Neural cell (in vitro differentiated cells): ENCODE data around the gene LRRK1.

Source experiments
- CTCF ChIP-seq: fragments of 450-650 bp; IDR thresholded peaks from 2 replicates; pipeline ENCODE4 v1.5.1; 2014; ENCODE audit warnings: antibody characterized with exemption, mild to moderate bottlenecking, moderate library complexity; ENCODE audit not compliant: poor library complexity, severe bottlenecking
- EP300 ChIP-seq: fragments of 450-650 bp; conservative IDR thresholded peaks from 2 replicates; pipeline ENCODE4 v1.6.1; 2014; ENCODE audit warnings: antibody characterized with exemption, mild to moderate bottlenecking, moderate library complexity; ENCODE audit not compliant: poor library complexity, severe bottlenecking
- EZH2 ChIP-seq: fragments of 200-600, 300-800 bp; shearing (Covaris generic), sonication (generic); IDR thresholded peaks from 2 replicates; pipeline ENCODE4 v1.6.1; 2014; ENCODE audit warnings: antibody characterized with exemption, low read length, borderline replicate concordance, mild to moderate bottlenecking; ENCODE audit not compliant: insufficient read depth, poor library complexity, severe bottlenecking
- MXI1 ChIP-seq: fragments of 450-650 bp; conservative IDR thresholded peaks from 2 replicates; pipeline ENCODE4 v1.6.1; 2014; ENCODE audit warnings: antibody characterized with exemption, mild to moderate bottlenecking; ENCODE audit not compliant: poor library complexity, severe bottlenecking
- POLR2AphosphoS5 ChIP-seq: IDR thresholded peaks from 2 replicates; pipeline ENCODE4 v1.6.1; 2012
- RAD21 ChIP-seq: fragments of 450-650 bp; conservative IDR thresholded peaks from 2 replicates; pipeline ENCODE4 v1.6.1; 2014; ENCODE audit warnings: antibody characterized with exemption, mild to moderate bottlenecking, moderate library complexity
- REST ChIP-seq: IDR thresholded peaks from 2 replicates; pipeline ENCODE4 v1.6.1; 2012; ENCODE audit warnings: borderline replicate concordance
- SMC3 ChIP-seq: fragments of 450-650 bp; conservative IDR thresholded peaks from 2 replicates; pipeline ENCODE4 v1.6.1; 2014; ENCODE audit warnings: antibody characterized with exemption, mild to moderate bottlenecking, moderate library complexity; ENCODE audit not compliant: poor library complexity
- TAF1 ChIP-seq: IDR thresholded peaks from 2 replicates; pipeline ENCODE4 v1.6.1; 2012; ENCODE audit warnings: low read depth

- no peak for TF ChIP-seq CTCF
- no peak for TF ChIP-seq REST
- TF ChIP-seq RAD21 = no peak
- TF ChIP-seq SMC3 = no peak
- TF ChIP-seq EP300 = no peak
- no peak for TF ChIP-seq POLR2AphosphoS5
- no peak for TF ChIP-seq EZH2
- TF ChIP-seq MXI1 = no peak
- TF ChIP-seq TAF1 = no peak
Observed at GRCh38 chr15:100940767-100941379, 21.7 kb downstream of the LRRK1 start.
